Panc1 (cell line): ENCODE results near the gene SMAGP. TPM values are rescaled to one million over a fixed set of nuclear protein-coding genes. Genes with fewer than 3 reads are reported as not detected.
A peak's percentile ranks its signal among the peaks of the same experiment; 100 is the strongest.

Experiments
- ATAC-seq: fragments of 200-7000 bp; cut with Tn5 transposase; 2 replicates; pipeline ENCODE4 v1.9.1; 2020; ENCODE audit warnings: mild to moderate bottlenecking, moderate library complexity
- BruUV-seq: library from RNA; stranded (reverse); fragments of 400-500 nt; replicated peaks from 2 replicates; lab custom pipeline; 2021; lab: Mats Ljungman, UMichigan
- CTCF ChIA-PET: fragments of 300-600 bp; sonication (Branson Sonifier 250); formaldehyde crosslinking; loops from one replicate; lab custom pipeline; 2022; ENCODE audit warnings: antibody characterized with exemption; lab: Charles Lee
- POLR2A ChIA-PET: fragments of 300-600 bp; sonication (Branson Sonifier 250); formaldehyde crosslinking; loops from one replicate; lab custom pipeline; 2022; ENCODE audit warnings: antibody characterized with exemption; lab: Charles Lee
- DNase-seq: peaks from one replicate; pipeline ENCODE4 v3.0.0-alpha.2; 2010; ENCODE audit warnings: low read depth, low spot score
- H3K27ac ChIP-seq: 2 replicates; pipeline ENCODE4 v1.5.1; 2011; ENCODE audit warnings: mild to moderate bottlenecking, low read length, inconsistent platforms
- H3K27me3 ChIP-seq: fragments of 200-500 bp; sonication (Bioruptor generic); 2 replicates; pipeline ENCODE4 v1.6.0; 2014; ENCODE audit warnings: low read length, inconsistent platforms; ENCODE audit not compliant: control insufficient read depth, insufficient read depth
- H3K36me3 ChIP-seq: fragments of 200-500 bp; sonication (Bioruptor generic); 2 replicates; pipeline ENCODE4 v1.5.1; 2014; ENCODE audit warnings: inconsistent platforms, mild to moderate bottlenecking, low read length, moderate library complexity; ENCODE audit not compliant: control insufficient read depth, insufficient read depth
- H3K4me1 ChIP-seq: 2 replicates; pipeline ENCODE4 v1.5.1; 2011; ENCODE audit warnings: inconsistent platforms, mild to moderate bottlenecking, low read length, moderate library complexity; ENCODE audit not compliant: control insufficient read depth, insufficient read depth
- H3K4me3 ChIP-seq, 2 experiments: 2 replicates each; pipeline ENCODE4 v1.5.1; 2011 to 2012; ENCODE audit warnings: low read depth in 2 of 2, low read length in 2 of 2, mild to moderate bottlenecking in 2 of 2, inconsistent platforms in 1 of 2, moderate library complexity in 1 of 2
- H3K9me3 ChIP-seq: fragments of 200-500 bp; sonication (Bioruptor generic); 2 replicates; pipeline ENCODE4 v1.5.1; 2014; ENCODE audit warnings: low read depth, mild to moderate bottlenecking, inconsistent platforms, low read length, moderate library complexity; ENCODE audit not compliant: control insufficient read depth, insufficient read depth
- CTCF ChIP-seq: fragments of 450-650 bp; IDR thresholded peaks from 2 replicates; pipeline ENCODE4 v1.5.1; 2017; ENCODE audit warnings: mild to moderate bottlenecking
- POLR2AphosphoS5 ChIP-seq: IDR thresholded peaks from 2 replicates; pipeline ENCODE4 v1.6.1; 2012; ENCODE audit warnings: mild to moderate bottlenecking, low read depth, low read length, moderate library complexity
- REST ChIP-seq, 2 experiments: IDR thresholded peaks; 2 replicates each; pipeline ENCODE4 v1.6.1; 2011 to 2012; ENCODE audit warnings: low read depth in 2 of 2, control low read depth in 1 of 2, low read length in 1 of 2, mild to moderate bottlenecking in 1 of 2, moderate library complexity in 1 of 2; ENCODE audit not compliant: insufficient read depth in 1 of 2
- SIN3A ChIP-seq: IDR thresholded peaks from 2 replicates; pipeline ENCODE4 v1.6.1; 2012; ENCODE audit warnings: low read depth, mild to moderate bottlenecking, low read length, moderate library complexity, borderline replicate concordance; ENCODE audit not compliant: insufficient read depth
- TCF7L2 ChIP-seq: IDR thresholded peaks from 2 replicates; pipeline ENCODE4 v1.6.1; 2011; ENCODE audit warnings: mild to moderate bottlenecking, low read depth, low read length, inconsistent platforms
- in situ Hi-C: cut with HindIII; loops from 2 replicates; pipeline ENCODE4 v1.10.0; 2016; ENCODE audit warnings: low sequenced_read_pairs, low pct_unique_long_range_greater_than_20kb
- intact Hi-C: fragments of 100-400 bp; cut with micrococcal nuclease; formaldehyde crosslinking; loops from one replicate; pipeline ENCODE4 v1.10.0; 2022; ENCODE audit not compliant: unreplicated experiment
- total RNA-seq: library from RNA; stranded (reverse); gene quantifications from one replicate; pipeline ENCODE4 v1.2.1, GENCODE V29; 2021; ENCODE audit not compliant: unreplicated experiment

SMAGP gene
- total RNA-seq, 1 experiment from 2014 or later: 2.4 TPM

GRCh38 chr12:51242120-51242519, 28.1 kb downstream of the SMAGP start:
- no peak for TF ChIP-seq SIN3A
- TF ChIP-seq CTCF: no peak
- TF ChIP-seq REST (IDR thresholded peaks at IDR 0.05; ENCODE audit: insufficient read depth in 1 of 2, low read depth in 2 of 2, low read length in 1 of 2): no peak
- no peak for TF ChIP-seq POLR2AphosphoS5
- no peak for TF ChIP-seq TCF7L2
- in situ Hi-C loops: no loop called here
- CTCF ChIA-PET: no interaction called here
- Histone ChIP-seq H3K4me3 (no peak overlapping the region), H3K27ac (no peak overlapping the region), H3K9me3 (no peaks in the 10 kb centered on the region), H3K4me1 (peaks cover 14% of the 10 kb centered on the region), H3K36me3 (peaks cover 30% of the 10 kb centered on the region), H3K27me3 (no peaks in the 10 kb centered on the region)
- no TSS peak for BruUV-seq
- ATAC-seq (no peak), DNase-seq (no peak)
- POLR2A ChIA-PET: no interaction called here
- intact Hi-C loops: no loop called here

- DNase-seq: no peak
- ChIA-PET POLR2A (no interaction called here), CTCF (no interaction called here)
- ATAC-seq: no peak
- TF ChIP-seq SIN3A (no peak), POLR2AphosphoS5 (no peak)
- H3K36me3 ChIP-seq: peaks cover 30% of the 10 kb centered on the region
- no peaks in the 10 kb centered on the region for H3K27me3 ChIP-seq
- H3K9me3 ChIP-seq: no peaks in the 10 kb centered on the region
- H3K4me3 ChIP-seq: no peak overlapping the region
- no peak overlapping the region for H3K27ac ChIP-seq
- intact Hi-C loops: no loop called here
- in situ Hi-C loops: no loop called here
- peaks cover 14% of the 10 kb centered on the region for H3K4me1 ChIP-seq
- no TSS peak for BruUV-seq
Observed at GRCh38 chr12:51240971-51241370, 29.2 kb downstream of the SMAGP start.

GRCh38 chr12:51238510-51239334, 31.5 kb downstream of the SMAGP start, which contains the start of gene DAZAP2:
Gene DAZAP2, plus strand, starts transcription at chr12:51238826. Its CDS starts 82 bp downstream, at chr12:51238908.
- in situ Hi-C loops (no loop called here), intact Hi-C loops (no loop called here)
- H3K9me3 ChIP-seq: no peaks in the 10 kb centered on the region
- DNase-seq: peak; percentile 82
- ATAC-seq: peak; percentile 99
- POLR2A ChIA-PET: interaction anchor here (0.5 to 0.8 kb wide), 3 partner anchors 13 to 252 kb away, joined by 4 to 8 read pairs (median 4); no protein-coding TSS in a partner anchor
- H3K27ac ChIP-seq: peak within 1 kb of the TSS; percentile 95
- H3K27me3 ChIP-seq: no peaks in the 10 kb centered on the region
- TSS peak; percentile 90 for BruUV-seq
- peaks cover 14% of the 10 kb centered on the region for H3K4me1 ChIP-seq
- CTCF ChIA-PET: no interaction called here
- peaks cover 29% of the 10 kb centered on the region for H3K36me3 ChIP-seq
- TF ChIP-seq REST (IDR thresholded peaks at IDR 0.05; ENCODE audit: insufficient read depth in 1 of 2, low read depth in 2 of 2, low read length in 1 of 2) (no peak), SIN3A (peak; percentile 89; the same call in 1 of the 2 replicates), CTCF (no peak; the same call in 1 of the 2 replicates), TCF7L2 (no peak), POLR2AphosphoS5 (peak; percentile 93)
- H3K4me3 ChIP-seq: peak within 1 kb of the TSS; percentile 96 to 98
